HEK293 (cell line): Measurements from ENCODE around the gene ZNG1B.

ENCODE experiments used
- HIC1 ChIP-seq: fragments of 450-650 bp; formaldehyde crosslinking; IDR thresholded peaks from 2 replicates; pipeline ENCODE4 v1.5.1; 2016; ENCODE audit warnings: missing biosample characterization, missing genetic modification characterization
- HOXA7 ChIP-seq: sonication (generic); formaldehyde crosslinking; IDR thresholded peaks from 2 replicates; pipeline ENCODE4 v1.8.1; 2022; ENCODE audit warnings: missing genetic modification reagents, borderline replicate concordance
- KLF1 ChIP-seq: fragments of 450-650 bp; formaldehyde crosslinking; IDR thresholded peaks from 2 replicates; pipeline ENCODE4 v1.5.1; 2016; ENCODE audit warnings: missing biosample characterization, missing genetic modification characterization
- PRDM2 ChIP-seq: fragments of 450-650 bp; formaldehyde crosslinking; IDR thresholded peaks from 2 replicates; pipeline ENCODE4 v1.5.1; 2016; ENCODE audit warnings: missing biosample characterization, missing genetic modification characterization, borderline replicate concordance
- SP2 ChIP-seq: fragments of 450-650 bp; formaldehyde crosslinking; IDR thresholded peaks from 2 replicates; pipeline ENCODE4 v1.5.1; 2016; ENCODE audit warnings: missing biosample characterization, missing genetic modification characterization
- ZBTB11 ChIP-seq: fragments of 450-650 bp; formaldehyde crosslinking; conservative IDR thresholded peaks from 2 replicates; pipeline ENCODE4 v1.5.1; 2016; ENCODE audit warnings: low read depth, missing biosample characterization, missing genetic modification characterization
- ZBTB48 ChIP-seq: fragments of 450-650 bp; formaldehyde crosslinking; IDR thresholded peaks from 2 replicates; pipeline ENCODE4 v1.5.1; 2016; ENCODE audit warnings: missing biosample characterization, missing genetic modification characterization
- ZEB2 ChIP-seq: fragments of 450-650 bp; formaldehyde crosslinking; IDR thresholded peaks from 2 replicates; pipeline ENCODE4 v1.5.1; 2016; ENCODE audit warnings: missing biosample characterization, missing genetic modification characterization
- ZIC2 ChIP-seq: fragments of 450-650 bp; formaldehyde crosslinking; IDR thresholded peaks from 2 replicates; pipeline ENCODE4 v1.5.1; 2016; ENCODE audit warnings: missing biosample characterization, missing genetic modification characterization
- ZNF274 ChIP-seq, 2 experiments: fragments of 200-500 bp in 1 of 2; fragments of 450-650 bp in 1 of 2; sonication (Bioruptor generic) in 1 of 2; formaldehyde crosslinking in 1 of 2; IDR thresholded peaks; 2 replicates each; pipeline versions ENCODE4 v1.5.1 to v1.6.1; 2014 to 2016; ENCODE audit warnings: borderline replicate concordance in 1 of 2, inconsistent platforms in 1 of 2, low read length in 1 of 2, missing biosample characterization in 1 of 2, missing genetic modification characterization in 1 of 2
- ZNF394 ChIP-seq: fragments of 450-650 bp; formaldehyde crosslinking; IDR thresholded peaks from 2 replicates; pipeline ENCODE4 v1.5.1; 2016; ENCODE audit warnings: missing biosample characterization, missing genetic modification characterization, mild to moderate bottlenecking, moderate library complexity, borderline replicate concordance
- ZNF600 ChIP-seq: fragments of 450-650 bp; formaldehyde crosslinking; IDR thresholded peaks from 2 replicates; pipeline ENCODE4 v1.5.1; 2016; ENCODE audit warnings: missing biosample characterization, missing genetic modification characterization
- ZNF692 ChIP-seq: fragments of 450-650 bp; formaldehyde crosslinking; IDR thresholded peaks from 2 replicates; pipeline ENCODE4 v1.5.1; 2016; ENCODE audit warnings: missing biosample characterization, missing genetic modification characterization
- ZNF792 ChIP-seq: fragments of 450-650 bp; formaldehyde crosslinking; IDR thresholded peaks from 2 replicates; pipeline ENCODE4 v1.5.1; 2016; ENCODE audit warnings: missing biosample characterization, missing genetic modification characterization
- TF ChIP-seq, protein P1 (sequence below): fragments of 450-650 bp; formaldehyde crosslinking; optimal IDR thresholded peaks from 2 replicates; pipeline ENCODE3; 2016; ENCODE audit warnings: missing biosample characterization, mild to moderate bottlenecking, missing genetic modification characterization
- TF ChIP-seq, protein P2 (sequence below): fragments of 450-650 bp; formaldehyde crosslinking; IDR thresholded peaks from 2 replicates; pipeline ENCODE4 v1.5.1; 2016; ENCODE audit warnings: missing biosample characterization, missing genetic modification characterization
- TF ChIP-seq, protein P3 (sequence below): fragments of 450-650 bp; formaldehyde crosslinking; IDR thresholded peaks from 2 replicates; pipeline ENCODE4 v1.5.1; 2016; ENCODE audit warnings: missing biosample characterization, missing genetic modification characterization

ZNG1B gene

GRCh38 chr2:113407446-113408099, 29.9 kb upstream of the ZNG1B start (continued):
- TF ChIP-seq ZEB2 (tag by site-specific recombination) (no peak), SP2 (tag by site-specific recombination) (no peak), ZNF792 (tag by site-specific recombination) (no peak), ZNF394 (peak; percentile 41; the same call in 1 of the 2 replicates), HIC1 (tag by site-specific recombination) (peak; percentile 62; the same call in 1 of the 2 replicates), ZNF600 (no peak), KLF1 (no peak), ZNF692 (tag by site-specific recombination) (no peak), ZBTB11 (no peak), ZIC2 (tag by site-specific recombination) (peak; percentile 21; the same call in 1 of the 2 replicates), ZBTB48 (tag by site-specific recombination) (peak; percentile 71), ZNF274 (IDR thresholded peaks at IDR 0.05; ENCODE audit: low read length) (no peak), ZNF274 (tag by site-specific recombination; IDR thresholded peaks at IDR 0.05; ENCODE audit: borderline replicate concordance) (no peak), HOXA7 (CRISPR knock-in tag) (no peak), PRDM2 (no peak)
- TF ChIP-seq, protein P1, sequence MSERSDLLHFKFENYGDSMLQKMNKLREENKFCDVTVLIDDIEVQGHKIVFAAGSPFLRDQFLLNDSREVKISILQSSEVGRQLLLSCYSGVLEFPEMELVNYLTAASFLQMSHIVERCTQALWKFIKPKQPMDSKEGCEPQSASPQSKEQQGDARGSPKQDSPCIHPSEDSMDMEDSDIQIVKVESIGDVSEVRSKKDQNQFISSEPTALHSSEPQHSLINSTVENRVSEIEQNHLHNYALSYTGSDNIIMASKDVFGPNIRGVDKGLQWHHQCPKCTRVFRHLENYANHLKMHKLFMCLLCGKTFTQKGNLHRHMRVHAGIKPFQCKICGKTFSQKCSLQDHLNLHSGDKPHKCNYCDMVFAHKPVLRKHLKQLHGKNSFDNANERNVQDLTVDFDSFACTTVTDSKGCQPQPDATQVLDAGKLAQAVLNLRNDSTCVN (tag by site-specific recombination): no peak
- TF ChIP-seq, protein P2, sequence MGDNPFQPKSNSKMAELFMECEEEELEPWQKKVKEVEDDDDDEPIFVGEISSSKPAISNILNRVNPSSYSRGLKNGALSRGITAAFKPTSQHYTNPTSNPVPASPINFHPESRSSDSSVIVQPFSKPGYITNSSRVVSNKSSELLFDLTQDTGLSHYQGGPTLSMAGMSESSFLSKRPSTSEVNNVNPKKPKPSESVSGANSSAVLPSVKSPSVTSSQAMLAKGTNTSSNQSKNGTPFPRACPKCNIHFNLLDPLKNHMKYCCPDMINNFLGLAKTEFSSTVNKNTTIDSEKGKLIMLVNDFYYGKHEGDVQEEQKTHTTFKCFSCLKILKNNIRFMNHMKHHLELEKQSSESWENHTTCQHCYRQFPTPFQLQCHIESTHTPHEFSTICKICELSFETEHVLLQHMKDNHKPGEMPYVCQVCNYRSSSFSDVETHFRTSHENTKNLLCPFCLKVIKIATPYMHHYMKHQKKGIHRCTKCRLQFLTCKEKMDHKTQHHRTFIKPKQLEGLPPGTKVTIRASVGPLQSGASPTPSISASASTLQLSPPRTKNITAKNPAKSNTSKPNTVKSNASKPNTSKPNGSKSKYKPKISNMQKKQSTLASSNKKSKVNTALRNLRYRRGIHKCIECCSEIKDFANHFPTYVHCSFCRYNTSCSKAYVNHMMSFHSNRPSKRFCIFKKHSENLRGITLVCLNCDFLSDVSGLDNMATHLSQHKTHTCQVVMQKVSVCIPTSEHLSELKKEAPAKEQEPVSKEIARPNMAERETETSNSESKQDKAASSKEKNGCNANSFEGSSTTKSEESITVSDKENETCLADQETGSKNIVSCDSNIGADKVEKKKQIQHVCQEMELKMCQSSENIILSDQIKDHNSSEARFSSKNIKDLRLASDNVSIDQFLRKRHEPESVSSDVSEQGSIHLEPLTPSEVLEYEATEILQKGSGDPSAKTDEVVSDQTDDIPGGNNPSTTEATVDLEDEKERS (tag by site-specific recombination): no peak
- TF ChIP-seq, protein P3, sequence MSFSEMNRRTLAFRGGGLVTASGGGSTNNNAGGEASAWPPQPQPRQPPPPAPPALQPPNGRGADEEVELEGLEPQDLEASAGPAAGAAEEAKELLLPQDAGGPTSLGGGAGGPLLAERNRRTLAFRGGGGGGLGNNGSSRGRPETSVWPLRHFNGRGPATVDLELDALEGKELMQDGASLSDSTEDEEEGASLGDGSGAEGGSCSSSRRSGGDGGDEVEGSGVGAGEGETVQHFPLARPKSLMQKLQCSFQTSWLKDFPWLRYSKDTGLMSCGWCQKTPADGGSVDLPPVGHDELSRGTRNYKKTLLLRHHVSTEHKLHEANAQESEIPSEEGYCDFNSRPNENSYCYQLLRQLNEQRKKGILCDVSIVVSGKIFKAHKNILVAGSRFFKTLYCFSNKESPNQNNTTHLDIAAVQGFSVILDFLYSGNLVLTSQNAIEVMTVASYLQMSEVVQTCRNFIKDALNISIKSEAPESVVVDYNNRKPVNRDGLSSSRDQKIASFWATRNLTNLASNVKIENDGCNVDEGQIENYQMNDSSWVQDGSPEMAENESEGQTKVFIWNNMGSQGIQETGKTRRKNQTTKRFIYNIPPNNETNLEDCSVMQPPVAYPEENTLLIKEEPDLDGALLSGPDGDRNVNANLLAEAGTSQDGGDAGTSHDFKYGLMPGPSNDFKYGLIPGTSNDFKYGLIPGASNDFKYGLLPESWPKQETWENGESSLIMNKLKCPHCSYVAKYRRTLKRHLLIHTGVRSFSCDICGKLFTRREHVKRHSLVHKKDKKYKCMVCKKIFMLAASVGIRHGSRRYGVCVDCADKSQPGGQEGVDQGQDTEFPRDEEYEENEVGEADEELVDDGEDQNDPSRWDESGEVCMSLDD (tag by site-specific recombination): no peak
